Keratinocyte (primary cell): Measurements from ENCODE around the gene MLEC. TPM values are rescaled to one million over a fixed set of nuclear protein-coding genes. Genes with fewer than 3 reads are reported as not detected.

ENCODE experiments used
- DNase-seq: peaks from one replicate; pipeline ENCODE4 v3.0.0-alpha.2; 2011; ENCODE audit warnings: low read depth, missing footprints, low spot score
- FAIRE-seq: peaks from 2 replicates; lab custom pipeline; 2011; peaks lifted over from hg19 to GRCh38; lab: Jason Lieb, UNC
- H2AFZ ChIP-seq: 2 replicates; pipeline ENCODE4 v1.6.0; 2012; ENCODE audit warnings: low read length, control low read depth, inconsistent platforms; ENCODE audit not compliant: control insufficient read depth
- H3K27ac ChIP-seq: 2 replicates; pipeline ENCODE4 v1.5.1; 2011; ENCODE audit warnings: low read length; ENCODE audit not compliant: control insufficient read depth, insufficient read depth
- H3K27me3 ChIP-seq: 3 replicates; pipeline ENCODE4 v1.6.0; 2011; ENCODE audit warnings: low read length; ENCODE audit not compliant: control insufficient read depth, insufficient read depth; ENCODE audit errors: extremely low read depth
- H3K36me3 ChIP-seq, 2 experiments: 2 replicates in 1 of 2; 3 replicates in 1 of 2; pipeline ENCODE4 v1.5.1; 2011; ENCODE audit warnings: low read length in 2 of 2, mild to moderate bottlenecking in 1 of 2; ENCODE audit not compliant: control insufficient read depth in 2 of 2, insufficient read depth in 2 of 2; ENCODE audit errors: extremely low read depth in 1 of 2
- H3K4me1 ChIP-seq: 3 replicates; pipeline ENCODE4 v1.5.1; 2011; ENCODE audit warnings: low read length; ENCODE audit not compliant: control insufficient read depth, insufficient read depth; ENCODE audit errors: extremely low read depth
- H3K4me2 ChIP-seq: 3 replicates; pipeline ENCODE4 v1.6.0; 2011; ENCODE audit warnings: low read depth, low read length; ENCODE audit not compliant: control insufficient read depth, insufficient read depth; ENCODE audit errors: extremely low read depth
- H3K4me3 ChIP-seq, 3 experiments: fragments of 200-600 bp in 1 of 3; sonication (generic) in 1 of 3; 2 replicates in 2 of 3; 3 replicates in 1 of 3; pipeline ENCODE4 v1.5.1; 2011 to 2016; ENCODE audit warnings: low read length in 3 of 3, mild to moderate bottlenecking in 3 of 3, control low read depth in 2 of 3, inconsistent platforms in 1 of 3, low read depth in 1 of 3, mixed read lengths in 1 of 3, mixed run types in 1 of 3, moderate library complexity in 1 of 3; ENCODE audit not compliant: control insufficient read depth in 2 of 3, insufficient read depth in 2 of 3; ENCODE audit errors: extremely low read depth in 1 of 3
- H3K79me2 ChIP-seq: 2 replicates; pipeline ENCODE4 v1.6.0; 2012; ENCODE audit warnings: low read length; ENCODE audit not compliant: control insufficient read depth, insufficient read depth
- H3K9ac ChIP-seq: 3 replicates; pipeline ENCODE4 v1.6.0; 2011; ENCODE audit warnings: low read length; ENCODE audit not compliant: control insufficient read depth, insufficient read depth; ENCODE audit errors: extremely low read depth
- H3K9me1 ChIP-seq: 3 replicates; pipeline ENCODE4 v1.6.0; 2011; ENCODE audit warnings: low read length; ENCODE audit not compliant: control insufficient read depth, insufficient read depth; ENCODE audit errors: extremely low read depth
- H3K9me3 ChIP-seq: 2 replicates; pipeline ENCODE4 v1.5.1; 2012; ENCODE audit warnings: low read depth, low read length; ENCODE audit not compliant: control insufficient read depth
- H4K20me1 ChIP-seq: 3 replicates; pipeline ENCODE4 v1.6.0; 2011; ENCODE audit warnings: low read length; ENCODE audit not compliant: control insufficient read depth, insufficient read depth; ENCODE audit errors: extremely low read depth
- CTCF ChIP-seq, 3 experiments: IDR thresholded peaks in 1 of 3; conservative IDR thresholded peaks in 1 of 3; optimal IDR thresholded peaks in 1 of 3; 2 replicates in 2 of 3; 3 replicates in 1 of 3; pipeline versions ENCODE3 to v1.5.1; 2011; ENCODE audit warnings: low read length in 3 of 3, mild to moderate bottlenecking in 3 of 3, moderate library complexity in 2 of 3, control low read depth in 1 of 3, inconsistent platforms in 1 of 3; ENCODE audit not compliant: insufficient read depth in 2 of 3; ENCODE audit errors: extremely low read depth in 1 of 3
- EZH2 ChIP-seq: IDR thresholded peaks from one replicate; pipeline ENCODE4 v1.6.1; 2012; ENCODE audit warnings: inconsistent platforms, mild to moderate bottlenecking, low read length, moderate library complexity
- dilution Hi-C: fragments of 300-500 bp; cut with MboI; formaldehyde crosslinking; loops from one replicate; pipeline ENCODE4 v1.7.0; 2020; ENCODE audit warnings: low sequenced_read_pairs; ENCODE audit not compliant: extremely low pct_ligation_motif_present
- polyA plus RNA-seq, 5 experiments: library from polyadenylated mRNA; depleted of rRNA in 3 of 5; stranded (reverse) in 3 of 5; stranded (forward) in 1 of 5; unstranded in 1 of 5; fragments of >200 nt; gene quantifications; 1 replicate in 1 of 5; 2 replicates in 3 of 5; 3 replicates in 1 of 5; pipeline versions ENCODE4 v1.2.1 to v1.2.3, GENCODE V29; 2011 to 2012; ENCODE audit warnings: missing spikeins in 2 of 5, low read depth in 1 of 5, low replicate concordance in 1 of 5

Gene MLEC
- polyA plus RNA-seq, 1 donor (not counting 4 experiments of a cell fraction or from before 2014, with no cell fraction given), result 65.2 TPM

GRCh38 chr12:120659151-120659525 lies 27.8 kb upstream of the MLEC start:
- Histone ChIP-seq H4K20me1 (no peaks in the 10 kb centered on the region), H2AFZ (no peak overlapping the region), H3K27ac (no peak overlapping the region), H3K4me2 (no peak overlapping the region), H3K9ac (no peak overlapping the region), H3K27me3 (peaks cover 10% of the 10 kb centered on the region), H3K36me3 (no peaks in the 10 kb centered on the region), H3K4me3 (no peak overlapping the region), H3K79me2 (no peaks in the 10 kb centered on the region), H3K9me1 (no peaks in the 10 kb centered on the region), H3K4me1 (no peaks in the 10 kb centered on the region), H3K9me3 (no peaks in the 10 kb centered on the region)
- no peak for TF ChIP-seq EZH2
- no peak for TF ChIP-seq CTCF (optimal IDR thresholded peaks at IDR 0.05 in 1 of 3, IDR thresholded peaks at IDR 0.05 in 1 of 3, conservative IDR thresholded peaks at IDR 0.05 in 1 of 3; ENCODE audit: extremely low read depth in 1 of 3, insufficient read depth in 2 of 3, low read length in 3 of 3)
- dilution Hi-C loops, result no loop called here
- DNase-seq (no peak), FAIRE-seq (no peak)

GRCh38 chr12:120661432-120661831 lies 25.5 kb upstream of the MLEC start:
- TF ChIP-seq EZH2 (no peak), CTCF (optimal IDR thresholded peaks at IDR 0.05 in 1 of 3, IDR thresholded peaks at IDR 0.05 in 1 of 3, conservative IDR thresholded peaks at IDR 0.05 in 1 of 3; ENCODE audit: extremely low read depth in 1 of 3, insufficient read depth in 2 of 3, low read length in 3 of 3) (no peak)
- dilution Hi-C loops, result no loop called here
- DNase-seq, result no peak

More at GRCh38 chr12:120661432-120661831, 25.5 kb upstream of the MLEC start:
- Histone ChIP-seq H3K36me3 (no peaks in the 10 kb centered on the region), H4K20me1 (no peaks in the 10 kb centered on the region), H3K27me3 (peaks cover 6% of the 10 kb centered on the region), H3K4me3 (no peak overlapping the region), H3K27ac (no peak overlapping the region), H2AFZ (no peak overlapping the region), H3K9me3 (no peaks in the 10 kb centered on the region), H3K9ac (no peak overlapping the region), H3K79me2 (no peaks in the 10 kb centered on the region), H3K4me1 (no peaks in the 10 kb centered on the region), H3K4me2 (no peak overlapping the region), H3K9me1 (no peaks in the 10 kb centered on the region)
- FAIRE-seq, result no peak
